CD14-positive monocyte (primary cell): ENCODE measurements around the gene OCRL. TPM values are rescaled to one million over a fixed set of nuclear protein-coding genes. Genes with fewer than 3 reads are reported as not detected.

ENCODE experiments used
- DNase-seq, 3 donors: peaks; one replicate each; pipeline ENCODE4 v3.0.0-alpha.2; 2011 to 2022
- H2AFZ ChIP-seq: 2 replicates; pipeline ENCODE4 v1.6.0; 2012; ENCODE audit warnings: mild to moderate bottlenecking, low read depth, low read length, inconsistent platforms; ENCODE audit not compliant: insufficient read depth, poor library complexity, severe bottlenecking
- H3K27ac ChIP-seq, 2 donors: 1 replicate in 1 of 2; 2 replicates in 1 of 2; pipeline ENCODE4 v1.5.1; 2012 to 2013; ENCODE audit warnings: low read length in 2 of 2, control low read depth in 1 of 2, inconsistent platforms in 1 of 2, low read depth in 1 of 2, mild to moderate bottlenecking in 1 of 2
- H3K27me3 ChIP-seq, 2 donors: one replicate each; pipeline versions ENCODE4 v1.6.0 to v1.6.1; 2011 to 2013; ENCODE audit warnings: low read length in 2 of 2; ENCODE audit not compliant: control insufficient read depth in 2 of 2, insufficient read depth in 2 of 2
- H3K36me3 ChIP-seq, 2 donors: replicated peaks in 1 of 2; 1 replicate in 1 of 2; 2 replicates in 1 of 2; pipeline versions ENCODE4 v1.5.1 to v1.6.1; 2012 to 2013; ENCODE audit warnings: low read length in 2 of 2, control low read depth in 1 of 2, inconsistent platforms in 1 of 2, mild to moderate bottlenecking in 1 of 2; ENCODE audit not compliant: insufficient read depth in 2 of 2, control insufficient read depth in 1 of 2
- H3K4me1 ChIP-seq, 2 donors: 1 replicate in 1 of 2; 2 replicates in 1 of 2; pipeline versions ENCODE4 v1.5.1 to v1.6.1; 2012 to 2013; ENCODE audit warnings: low read length in 2 of 2, control low read depth in 1 of 2, inconsistent platforms in 1 of 2, mild to moderate bottlenecking in 1 of 2, moderate library complexity in 1 of 2; ENCODE audit not compliant: insufficient read depth in 2 of 2, control insufficient read depth in 1 of 2
- H3K4me2 ChIP-seq: replicated peaks from 2 replicates; pipeline ENCODE3; 2012; ENCODE audit warnings: low read length, moderate library complexity, mild to moderate bottlenecking; ENCODE audit not compliant: poor library complexity, severe bottlenecking; ENCODE audit errors: extremely low read depth
- H3K4me3 ChIP-seq, 3 experiments: fragments of 200-600 bp in 1 of 3; sonication (generic) in 1 of 3; replicated peaks in 1 of 3; 1 replicate in 2 of 3; 2 replicates in 1 of 3; pipeline ENCODE4 v1.5.1; 2011 to 2013; ENCODE audit warnings: low read length in 3 of 3, mild to moderate bottlenecking in 3 of 3, control low read depth in 2 of 3, low read depth in 2 of 3, inconsistent platforms in 1 of 3, moderate library complexity in 1 of 3
- H3K79me2 ChIP-seq: 2 replicates; pipeline ENCODE4 v1.6.0; 2012; ENCODE audit warnings: mild to moderate bottlenecking, control low read depth, inconsistent platforms, low read length, moderate library complexity; ENCODE audit not compliant: insufficient read depth
- H3K9ac ChIP-seq: 2 replicates; pipeline ENCODE4 v1.6.0; 2017; ENCODE audit warnings: low read length, mild to moderate bottlenecking; ENCODE audit not compliant: insufficient read depth, poor library complexity, severe bottlenecking
- H3K9me3 ChIP-seq, 2 donors: replicated peaks in 1 of 2; 1 replicate in 1 of 2; 2 replicates in 1 of 2; pipeline versions ENCODE4 v1.5.1 to v1.6.1; 2012 to 2013; ENCODE audit warnings: low read length in 2 of 2, control low read depth in 1 of 2; ENCODE audit not compliant: control insufficient read depth in 1 of 2, insufficient read depth in 1 of 2
- H4K20me1 ChIP-seq: 2 replicates; pipeline ENCODE4 v1.6.0; 2012; ENCODE audit warnings: mild to moderate bottlenecking, low read length, control low read depth, moderate library complexity; ENCODE audit not compliant: insufficient read depth
- H3K27ac Mint-ChIP-seq, 7 donors: one replicate each; pipeline ENCODE4 v1.8.0; 2020; ENCODE audit warnings: mild to moderate bottlenecking in 7 of 7, mixed read lengths in 7 of 7, moderate library complexity in 6 of 7, inconsistent platforms in 2 of 7
- H3K27me3 Mint-ChIP-seq, 3 donors: one replicate each; pipeline ENCODE4 v1.8.0; 2021 to 2022; ENCODE audit warnings: low read depth in 3 of 3, mild to moderate bottlenecking in 3 of 3, mixed read lengths in 3 of 3, moderate library complexity in 3 of 3, inconsistent platforms in 1 of 3
- H3K36me3 Mint-ChIP-seq, 2 donors: one replicate each; pipeline ENCODE4 v1.8.0; 2020; ENCODE audit warnings: mixed read lengths in 2 of 2, inconsistent platforms in 1 of 2, mild to moderate bottlenecking in 1 of 2
- H3K4me1 Mint-ChIP-seq: one replicate; pipeline ENCODE4 v1.8.0; 2020; ENCODE audit warnings: mild to moderate bottlenecking, mixed read lengths
- H3K4me3 Mint-ChIP-seq, 2 donors: one replicate each; pipeline ENCODE4 v1.8.0; 2020; ENCODE audit warnings: mild to moderate bottlenecking in 2 of 2, mixed read lengths in 2 of 2, moderate library complexity in 1 of 2
- H3K9me3 Mint-ChIP-seq, 7 donors: one replicate each; pipeline ENCODE4 v1.8.0; 2020 to 2022; ENCODE audit warnings: mixed read lengths in 7 of 7, mild to moderate bottlenecking in 6 of 7, moderate library complexity in 6 of 7, inconsistent platforms in 2 of 7
- WGBS: methylation state at CpG from one replicate; pipeline ENCODE4 v1.1.5; 2013; ENCODE audit warnings: missing lambda C conversion rate; ENCODE audit not compliant: insufficient coverage; 5-methylcytosine and 5-hydroxymethylcytosine counted together
- intact Hi-C, 2 donors: fragments of 100-400 bp; cut with micrococcal nuclease; formaldehyde crosslinking; loops; one replicate each; pipeline versions ENCODE4 v1.15.0 to v1.15.1; 2023
- polyA plus RNA-seq, 3 donors: library from polyadenylated mRNA; depleted of rRNA in 1 of 3; unstranded in 2 of 3; stranded (reverse) in 1 of 3; fragments of 300-500 nt in 2 of 3; fragments of >200 nt in 1 of 3; fragmentation: Illumina TruSeq in 2 of 3; gene quantifications; 1 replicate in 2 of 3; 2 replicates in 1 of 3; pipeline ENCODE4 v1.2.3, GENCODE V29; 2012 to 2021
- TF ChIP-seq, protein P1 (sequence below): fragments of 200-600 bp; IDR thresholded peaks from one replicate; pipeline ENCODE4 v1.8.0; 2022; ENCODE audit warnings: antibody characterized with exemption, mild to moderate bottlenecking

OCRL gene
- polyA plus RNA-seq, 3 donors: 1.8 to 11.2 (median 2.4) TPM

GRCh38 chrX:129638917-129639316 lies 98.9 kb downstream of the OCRL start:
- Histone ChIP-seq H3K4me2 (no peak overlapping the region), H3K9ac (no peak overlapping the region), H3K36me3 (no peaks in the 10 kb centered on the region), H3K27ac (no peak overlapping the region), H3K9me3 (peaks cover 0 to 11% of the 10 kb centered on the region in 2 donors), H3K4me3 (no peak overlapping the region), H4K20me1 (no peaks in the 10 kb centered on the region), H3K79me2 (no peaks in the 10 kb centered on the region), H3K4me1 (peaks cover 9 to 21% of the 10 kb centered on the region in 2 donors), H3K27me3 (no peaks in the 10 kb centered on the region), H2AFZ (no peak overlapping the region)
- H3K27me3 Mint-ChIP-seq: peaks cover 0 to 6% (median 2%) of the 10 kb centered on the region in 3 donors
- no peak overlapping the region for H3K27ac Mint-ChIP-seq
- TF ChIP-seq, protein P1, sequence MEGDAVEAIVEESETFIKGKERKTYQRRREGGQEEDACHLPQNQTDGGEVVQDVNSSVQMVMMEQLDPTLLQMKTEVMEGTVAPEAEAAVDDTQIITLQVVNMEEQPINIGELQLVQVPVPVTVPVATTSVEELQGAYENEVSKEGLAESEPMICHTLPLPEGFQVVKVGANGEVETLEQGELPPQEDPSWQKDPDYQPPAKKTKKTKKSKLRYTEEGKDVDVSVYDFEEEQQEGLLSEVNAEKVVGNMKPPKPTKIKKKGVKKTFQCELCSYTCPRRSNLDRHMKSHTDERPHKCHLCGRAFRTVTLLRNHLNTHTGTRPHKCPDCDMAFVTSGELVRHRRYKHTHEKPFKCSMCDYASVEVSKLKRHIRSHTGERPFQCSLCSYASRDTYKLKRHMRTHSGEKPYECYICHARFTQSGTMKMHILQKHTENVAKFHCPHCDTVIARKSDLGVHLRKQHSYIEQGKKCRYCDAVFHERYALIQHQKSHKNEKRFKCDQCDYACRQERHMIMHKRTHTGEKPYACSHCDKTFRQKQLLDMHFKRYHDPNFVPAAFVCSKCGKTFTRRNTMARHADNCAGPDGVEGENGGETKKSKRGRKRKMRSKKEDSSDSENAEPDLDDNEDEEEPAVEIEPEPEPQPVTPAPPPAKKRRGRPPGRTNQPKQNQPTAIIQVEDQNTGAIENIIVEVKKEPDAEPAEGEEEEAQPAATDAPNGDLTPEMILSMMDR: no peak
- no peak for DNase-seq
- intact Hi-C loops: loop anchor here in 1 of 2 donors (10.0 kb wide), 1 partner anchor 186 kb away; no protein-coding TSS in a partner anchor
- peaks cover 0 to 12% (median 7%) of the 10 kb centered on the region in 7 donors for H3K9me3 Mint-ChIP-seq
- H3K4me3 Mint-ChIP-seq: no peak overlapping the region
- peaks cover 16% of the 10 kb centered on the region for H3K4me1 Mint-ChIP-seq
- H3K36me3 Mint-ChIP-seq: no peaks in the 10 kb centered on the region
- WGBS: no CpG with 5 or more reads among the region's 8 CpGs

DNA sequence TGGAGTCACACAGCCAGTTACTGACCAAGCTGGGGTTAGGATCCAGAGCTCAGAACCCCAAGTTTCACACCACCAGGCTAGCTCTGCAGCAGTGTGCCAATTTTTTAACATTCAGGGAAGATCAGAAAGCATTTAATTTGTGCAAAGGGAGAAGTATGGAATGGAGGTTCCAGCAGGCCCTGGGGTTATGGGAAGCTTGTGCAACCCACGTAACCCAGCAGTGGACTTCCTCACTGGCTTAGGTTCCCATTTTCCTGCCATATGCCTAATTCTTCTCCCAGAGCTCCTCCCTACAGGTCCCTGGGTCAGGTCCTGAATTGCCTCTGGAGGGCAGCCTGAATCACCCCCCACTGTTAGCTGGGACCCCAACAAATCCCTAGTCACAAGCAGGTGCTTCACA lies 100.7 kb downstream of the OCRL start:
- no peak overlapping the region for H2AFZ ChIP-seq
- H3K4me3 Mint-ChIP-seq: no peak overlapping the region
- peaks cover 0 to 6% (median 2%) of the 10 kb centered on the region in 3 donors for H3K27me3 Mint-ChIP-seq
- TF ChIP-seq, protein P1: no peak
- peaks cover 0 to 12% (median 7%) of the 10 kb centered on the region in 7 donors for H3K9me3 Mint-ChIP-seq
- H3K4me3 ChIP-seq: no peak overlapping the region
- no peak overlapping the region for H3K9ac ChIP-seq
- H3K4me1 Mint-ChIP-seq: peaks cover 16% of the 10 kb centered on the region
- DNase-seq: peak in 1 of 3 donors; percentile 28
- no peaks in the 10 kb centered on the region for H3K79me2 ChIP-seq
- H3K27ac Mint-ChIP-seq: no peak overlapping the region
- no peaks in the 10 kb centered on the region for H3K36me3 ChIP-seq
- no peaks in the 10 kb centered on the region for H4K20me1 ChIP-seq
- H3K9me3 ChIP-seq: peaks cover 0 to 11% of the 10 kb centered on the region in 2 donors
- H3K27ac ChIP-seq: no peak overlapping the region
- no peak overlapping the region for H3K4me2 ChIP-seq
- no CpG with 5 or more reads among the region's 1 CpG for WGBS
- H3K36me3 Mint-ChIP-seq: no peaks in the 10 kb centered on the region
- H3K4me1 ChIP-seq: peaks cover 9 to 21% of the 10 kb centered on the region in 2 donors
- H3K27me3 ChIP-seq: no peaks in the 10 kb centered on the region
- intact Hi-C loops: no loop called here
